Uterus (tissue), 2 donors: ENCODE measurements around the gene THRSP.

Experiments used
- CTCF ChIP-seq, 4 experiments: fragments of 200-600 bp in 2 of 4; fragments of 450-650 bp in 2 of 4; sonication (generic) in 2 of 4; IDR thresholded peaks; one replicate each; pipeline ENCODE4 v1.5.1; 2016 to 2019; ENCODE audit warnings: antibody characterized with exemption in 4 of 4, mild to moderate bottlenecking in 2 of 4, moderate library complexity in 1 of 4
- POLR2A ChIP-seq, 2 donors: fragments of 450-650 bp; IDR thresholded peaks; one replicate each; pipeline ENCODE4 v1.6.1; 2016; ENCODE audit warnings: antibody characterized with exemption in 2 of 2, mild to moderate bottlenecking in 1 of 2, moderate library complexity in 1 of 2

- no peak for TF ChIP-seq CTCF (IDR thresholded peaks at IDR 0.05)
- no peak for TF ChIP-seq POLR2A (IDR thresholded peaks at IDR 0.05)
Measured at GRCh38 chr11:78066471-78066870, 2.8 kb downstream of the THRSP start.
